Upper lobe of right lung (tissue), 1 donor: Measurements from ENCODE around the gene C1QL4. TPM values are rescaled to one million over a fixed set of nuclear protein-coding genes. Genes with fewer than 3 reads are reported as not detected.
A peak's percentile ranks its signal among the peaks of the same experiment; 100 is the strongest.

Experiments
- ATAC-seq: fragments of 200-7000 bp; cut with Tn5 transposase; one replicate; pipeline ENCODE4 v1.9.1; 2020; ENCODE audit warnings: mild to moderate bottlenecking, moderate library complexity
- DNase-seq: peaks from one replicate; pipeline ENCODE4 v3.0.0-alpha.2; 2020
- H3K27ac ChIP-seq: fragments of 200-600 bp; one replicate; pipeline ENCODE4 v1.8.0; 2022
- H3K27me3 ChIP-seq: fragments of 200-600 bp; one replicate; pipeline ENCODE4 v1.8.0; 2022; ENCODE audit warnings: mild to moderate bottlenecking
- H3K36me3 ChIP-seq: fragments of 200-600 bp; one replicate; pipeline ENCODE4 v1.8.0; 2022
- H3K4me1 ChIP-seq: fragments of 200-600 bp; one replicate; pipeline ENCODE4 v1.8.0; 2022
- H3K4me3 ChIP-seq: fragments of 200-600 bp; one replicate; pipeline ENCODE4 v1.8.0; 2022; ENCODE audit warnings: mild to moderate bottlenecking
- H3K9me3 ChIP-seq: fragments of 200-600 bp; one replicate; pipeline ENCODE4 v1.8.0; 2022
- CTCF ChIP-seq: fragments of 200-600 bp; IDR thresholded peaks from one replicate; pipeline ENCODE4 v1.8.0; 2022; ENCODE audit warnings: antibody characterized with exemption
- intact Hi-C: fragments of 100-400 bp; cut with DNase I; formaldehyde crosslinking; loops from one replicate; pipeline ENCODE4 v1.11.0; 2022
- total RNA-seq: library from RNA; stranded (reverse); fragmentation: NEBNext Ultra II Directional; extraction: Animal tissue kit (Norgen Biotek cat#: 25700); gene quantifications from one replicate; pipeline ENCODE4 v1.2.1, GENCODE V29; 2021
- donor health status: DM: no; HTN: yes; CAD: no; lungs with severe emphysema.

The C1QL4 gene
- total RNA-seq, 1 donor from 2014 or later, result not detected

GRCh38 chr12:49298160-49298559 lies 38.8 kb downstream of the C1QL4 start:
- intact Hi-C loops, result no loop called here
- Histone ChIP-seq H3K27ac (no peak overlapping the region), H3K9me3 (no peaks in the 10 kb centered on the region), H3K27me3 (peaks cover 50% of the 10 kb centered on the region), H3K4me1 (peaks cover 21% of the 10 kb centered on the region), H3K4me3 (no peak overlapping the region), H3K36me3 (no peaks in the 10 kb centered on the region)
- no peak for DNase-seq
- peak; percentile 23 for ATAC-seq
- TF ChIP-seq CTCF, result no peak

- H3K4me3 ChIP-seq, result no peak overlapping the region
- DNase-seq (no peak), ATAC-seq (no peak)
- H3K9me3 ChIP-seq, result no peaks in the 10 kb centered on the region
- TF ChIP-seq CTCF, result no peak
- H3K36me3 ChIP-seq, result no peaks in the 10 kb centered on the region
- H3K27me3 ChIP-seq, result peaks cover 50% of the 10 kb centered on the region
- intact Hi-C loops, result no loop called here
- H3K27ac ChIP-seq, result no peak overlapping the region
- H3K4me1 ChIP-seq, result peaks cover 21% of the 10 kb centered on the region
These were observed 39.3 kb downstream of the C1QL4 start for GRCh38 chr12:49297695-49298060.

- intact Hi-C loops, result no loop called here
- Histone ChIP-seq H3K27me3 (peaks cover 50% of the 10 kb centered on the region), H3K36me3 (no peaks in the 10 kb centered on the region), H3K4me1 (peaks cover 21% of the 10 kb centered on the region), H3K9me3 (no peaks in the 10 kb centered on the region), H3K4me3 (peak overlapping the region; percentile 21), H3K27ac (no peak overlapping the region)
- DNase-seq (peak; percentile 74), ATAC-seq (peak; percentile 43)
- TF ChIP-seq CTCF, result peak; percentile 2
These were observed 39.9 kb downstream of the C1QL4 start for GRCh38 chr12:49296836-49297694.

- no peak overlapping the region for H3K27ac ChIP-seq
- ATAC-seq (peak; percentile 73), DNase-seq (peak; percentile 82)
- peak; percentile 66 for TF ChIP-seq CTCF
- H3K27me3 ChIP-seq, result peaks cover 50% of the 10 kb centered on the region
- H3K4me1 ChIP-seq, result peaks cover 21% of the 10 kb centered on the region
- H3K4me3 ChIP-seq, result peak overlapping the region; percentile 21
- intact Hi-C loops, result no loop called here
- no peaks in the 10 kb centered on the region for H3K36me3 ChIP-seq
- H3K9me3 ChIP-seq, result no peaks in the 10 kb centered on the region
These were observed 40.8 kb downstream of the C1QL4 start for GRCh38 chr12:49296034-49296835.

- Histone ChIP-seq H3K27ac (no peak within 1 kb of the TSS), H3K9me3 (no peaks in the 10 kb centered on the region), H3K4me1 (peaks cover 21% of the 10 kb centered on the region), H3K27me3 (peaks cover 50% of the 10 kb centered on the region), H3K36me3 (no peaks in the 10 kb centered on the region), H3K4me3 (no peak within 1 kb of the TSS)
- no peak for TF ChIP-seq CTCF
- peak; percentile 66 for DNase-seq
- no peak for ATAC-seq
- intact Hi-C loops, result no loop called here
These were observed 41.7 kb downstream of the C1QL4 start, which contains the start of gene PRPH for GRCh38 chr12:49295082-49295936. Gene PRPH (plus strand): TSS chr12:49295147. CDS start chr12:49295201, 54 bp downstream.
